Activated naive CD4-positive, alpha-beta T cell treated with anti-CD3 and anti-CD28 coated beads for 36 hours (primary cell): ENCODE measurements around the gene ROCK2. TPM values are rescaled to one million over a fixed set of nuclear protein-coding genes. Genes with fewer than 3 reads are reported as not detected.
"Not testable (repeated sequence)": the region's sequence is repeated elsewhere in the genome, so short reads cannot be mapped to it uniquely, and the experiment has no call there.

ENCODE experiments used
- CTCF ChIA-PET: fragments of 350-600 bp; sonication (Branson Sonifier 250); formaldehyde crosslinking; loops from one replicate; lab custom pipeline; 2021; ENCODE audit warnings: antibody characterized with exemption; lab: Charles Lee
- DNase-seq: peaks from one replicate; pipeline ENCODE4 v3.0.0-alpha.2; 2020
- H3K27ac Mint-ChIP-seq: one replicate; pipeline ENCODE4 v1.8.0; 2021; ENCODE audit warnings: mild to moderate bottlenecking, mixed read lengths
- H3K27me3 Mint-ChIP-seq: one replicate; pipeline ENCODE4 v1.8.0; 2021; ENCODE audit warnings: low read depth, mixed read lengths
- H3K36me3 Mint-ChIP-seq: one replicate; pipeline ENCODE4 v1.8.0; 2021; ENCODE audit warnings: low read depth, mixed read lengths
- H3K4me1 Mint-ChIP-seq: one replicate; pipeline ENCODE4 v1.8.0; 2021; ENCODE audit warnings: low read depth, mixed read lengths
- H3K4me3 Mint-ChIP-seq: one replicate; pipeline ENCODE4 v1.8.0; 2021; ENCODE audit warnings: mild to moderate bottlenecking, moderate library complexity, mixed read lengths
- H3K9me3 Mint-ChIP-seq: one replicate; pipeline ENCODE4 v1.8.0; 2021; ENCODE audit warnings: mixed read lengths
- intact Hi-C: fragments of 100-400 bp; cut with micrococcal nuclease; formaldehyde crosslinking; loops from one replicate; pipeline ENCODE4 v1.15.1; 2023
- total RNA-seq, 2 experiments: library from RNA; stranded (reverse); gene quantifications; one replicate each; pipeline ENCODE4 v1.2.3, GENCODE V29; 2021

The ROCK2 gene
- total RNA-seq, 2 experiments from 2014 or later: 8.4 to 9.4 TPM

DNA sequence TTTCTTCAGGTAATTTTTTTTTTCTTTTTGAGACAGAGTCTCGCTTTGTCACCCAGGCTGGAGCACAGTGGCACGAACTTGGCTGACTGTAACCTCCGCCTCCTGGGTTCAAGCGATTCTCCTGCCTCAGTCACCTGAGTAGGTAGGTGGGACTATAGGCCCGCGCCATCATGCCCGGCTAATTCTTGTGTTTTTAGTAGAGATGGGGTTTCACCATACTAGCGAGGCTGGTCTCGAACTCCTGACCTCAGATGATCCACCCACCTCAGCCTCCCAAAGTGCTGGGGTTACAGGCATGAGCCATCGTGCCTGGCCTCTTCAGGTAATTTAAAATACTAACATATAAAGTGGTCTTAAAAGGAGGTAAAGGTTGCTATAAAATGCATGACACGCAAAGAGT lies 113.2 kb downstream of the ROCK2 start:
- not testable (repeated sequence) for H3K9me3 Mint-ChIP-seq, H3K27ac Mint-ChIP-seq, H3K36me3 Mint-ChIP-seq, DNase-seq, H3K4me1 Mint-ChIP-seq, H3K4me3 Mint-ChIP-seq, H3K27me3 Mint-ChIP-seq
- intact Hi-C loops: loop anchor here (10.0 kb wide), 1 partner anchor 184 kb away; no protein-coding TSS in a partner anchor
- CTCF ChIA-PET: interaction anchor here (0.7 kb wide), 2 partner anchors 10 to 62 kb away, joined by 5 read pairs; no protein-coding TSS in a partner anchor

GRCh38 chr2:11228692-11229091 lies 115.7 kb downstream of the ROCK2 start:
- no peaks in the 10 kb centered on the region for H3K9me3 Mint-ChIP-seq
- H3K27me3 Mint-ChIP-seq: no peaks in the 10 kb centered on the region
- H3K36me3 Mint-ChIP-seq: peaks cover 1% of the 10 kb centered on the region
- no peak overlapping the region for H3K4me3 Mint-ChIP-seq
- no peak for DNase-seq
- intact Hi-C loops: no loop called here
- H3K4me1 Mint-ChIP-seq: no peaks in the 10 kb centered on the region
- CTCF ChIA-PET: interaction anchor here (1.2 to 1.6 kb wide), 2 partner anchors 22 to 356 kb away, joined by 3 to 4 read pairs; no protein-coding TSS in a partner anchor
- no peak overlapping the region for H3K27ac Mint-ChIP-seq

GRCh38 chr2:11227595-11227994 lies 116.8 kb downstream of the ROCK2 start:
- Mint-ChIP-seq H3K27me3 (no peaks in the 10 kb centered on the region), H3K27ac (no peak overlapping the region), H3K4me1 (no peaks in the 10 kb centered on the region), H3K9me3 (no peaks in the 10 kb centered on the region), H3K4me3 (no peak overlapping the region), H3K36me3 (peaks cover 1% of the 10 kb centered on the region)
- intact Hi-C loops: no loop called here
- DNase-seq: no peak
- CTCF ChIA-PET: interaction anchor here (0.6 to 1.6 kb wide), 3 partner anchors 21 to 357 kb away, joined by 3 to 4 read pairs (median 4); a partner anchor contains a TSS

GRCh38 chr2:11224887-11225286 lies 119.5 kb downstream of the ROCK2 start:
- CTCF ChIA-PET: interaction anchor here (0.6 to 1.3 kb wide), 2 partner anchors 92 to 256 kb away, joined by 4 to 10 read pairs; a partner anchor contains a TSS
- Mint-ChIP-seq H3K4me1 (no peaks in the 10 kb centered on the region), H3K27ac (no peak overlapping the region), H3K4me3 (no peak overlapping the region), H3K36me3 (peaks cover 7% of the 10 kb centered on the region), H3K27me3 (no peaks in the 10 kb centered on the region), H3K9me3 (no peaks in the 10 kb centered on the region)
- no peak for DNase-seq
- intact Hi-C loops: no loop called here

GRCh38 chr2:11222845-11223244 lies 121.6 kb downstream of the ROCK2 start:
- Mint-ChIP-seq H3K27me3 (no peaks in the 10 kb centered on the region), H3K9me3 (no peaks in the 10 kb centered on the region), H3K27ac (no peak overlapping the region), H3K36me3 (peaks cover 10% of the 10 kb centered on the region), H3K4me3 (no peak overlapping the region), H3K4me1 (no peaks in the 10 kb centered on the region)
- no peak for DNase-seq
- intact Hi-C loops: no loop called here
- CTCF ChIA-PET: no interaction called here

- DNase-seq: no peak
- intact Hi-C loops: no loop called here
- CTCF ChIA-PET: interaction anchor here (0.9 kb wide), 1 partner anchor 201 kb away, joined by 3 read pairs; no protein-coding TSS in a partner anchor
- Mint-ChIP-seq H3K4me1 (no peaks in the 10 kb centered on the region), H3K36me3 (peaks cover 10% of the 10 kb centered on the region), H3K27me3 (no peaks in the 10 kb centered on the region), H3K27ac (peak overlapping the region; percentile 15), H3K9me3 (no peaks in the 10 kb centered on the region), H3K4me3 (no peak overlapping the region)
Observed at GRCh38 chr2:11220445-11220844, 124.0 kb downstream of the ROCK2 start.

GRCh38 chr2:11215407-11215806 lies 129.0 kb downstream of the ROCK2 start:
- H3K36me3 Mint-ChIP-seq: peaks cover 11% of the 10 kb centered on the region
- intact Hi-C loops: no loop called here
- no peaks in the 10 kb centered on the region for H3K9me3 Mint-ChIP-seq
- no peak for DNase-seq
- H3K4me3 Mint-ChIP-seq: no peak overlapping the region
- no peaks in the 10 kb centered on the region for H3K27me3 Mint-ChIP-seq
- no peaks in the 10 kb centered on the region for H3K4me1 Mint-ChIP-seq
- CTCF ChIA-PET: interaction anchor here (1.0 kb wide), 1 partner anchor 8 kb away, joined by 3 read pairs; no protein-coding TSS in a partner anchor
- H3K27ac Mint-ChIP-seq: no peak overlapping the region

DNA sequence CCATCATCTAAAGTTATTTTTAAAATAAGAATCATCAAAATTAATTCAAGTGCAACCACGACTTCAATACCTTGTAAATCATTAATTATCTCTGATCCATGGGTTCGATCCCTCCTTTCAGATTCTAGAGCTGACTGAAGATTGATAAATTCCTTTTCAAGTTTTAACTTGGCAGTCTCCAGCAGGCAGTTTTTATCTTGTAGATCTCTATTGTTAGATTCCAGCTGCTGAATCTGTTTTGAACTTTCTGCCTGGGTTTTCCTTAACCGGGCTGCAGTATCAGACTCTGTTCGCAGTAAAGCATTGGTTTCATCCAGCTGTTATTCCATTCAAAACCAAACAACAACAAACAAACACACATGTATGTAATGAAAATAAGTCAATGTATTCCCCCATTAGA lies 129.7 kb downstream of the ROCK2 start:
- no peaks in the 10 kb centered on the region for H3K27me3 Mint-ChIP-seq
- H3K36me3 Mint-ChIP-seq: peaks cover 9% of the 10 kb centered on the region
- no peaks in the 10 kb centered on the region for H3K4me1 Mint-ChIP-seq
- CTCF ChIA-PET: no interaction called here
- no peak for DNase-seq
- H3K9me3 Mint-ChIP-seq: no peaks in the 10 kb centered on the region
- no peak overlapping the region for H3K4me3 Mint-ChIP-seq
- intact Hi-C loops: no loop called here
- H3K27ac Mint-ChIP-seq: no peak overlapping the region

- no peaks in the 10 kb centered on the region for H3K27me3 Mint-ChIP-seq
- DNase-seq: no peak
- peaks cover 6% of the 10 kb centered on the region for H3K36me3 Mint-ChIP-seq
- H3K4me3 Mint-ChIP-seq: no peak overlapping the region
- H3K4me1 Mint-ChIP-seq: no peaks in the 10 kb centered on the region
- intact Hi-C loops: no loop called here
- no peaks in the 10 kb centered on the region for H3K9me3 Mint-ChIP-seq
- CTCF ChIA-PET: no interaction called here
- H3K27ac Mint-ChIP-seq: no peak overlapping the region
Observed at GRCh38 chr2:11213975-11214374, 130.5 kb downstream of the ROCK2 start.

GRCh38 chr2:11213090-11213638 lies 131.3 kb downstream of the ROCK2 start:
- no peaks in the 10 kb centered on the region for H3K9me3 Mint-ChIP-seq
- CTCF ChIA-PET: no interaction called here
- no peak for DNase-seq
- intact Hi-C loops: no loop called here
- no peaks in the 10 kb centered on the region for H3K27me3 Mint-ChIP-seq
- H3K4me1 Mint-ChIP-seq: no peaks in the 10 kb centered on the region
- peaks cover 6% of the 10 kb centered on the region for H3K36me3 Mint-ChIP-seq
- no peak overlapping the region for H3K27ac Mint-ChIP-seq
- no peak overlapping the region for H3K4me3 Mint-ChIP-seq

- Mint-ChIP-seq H3K27ac (no peak overlapping the region), H3K27me3 (no peaks in the 10 kb centered on the region), H3K4me1 (no peaks in the 10 kb centered on the region), H3K4me3 (no peak overlapping the region), H3K9me3 (no peaks in the 10 kb centered on the region), H3K36me3 (peaks cover 6% of the 10 kb centered on the region)
- DNase-seq: no peak
- intact Hi-C loops: no loop called here
- CTCF ChIA-PET: interaction anchor here (0.6 kb wide), 1 partner anchor 552 kb away, joined by 3 read pairs; no protein-coding TSS in a partner anchor
Observed at GRCh38 chr2:11212645-11213044, 131.8 kb downstream of the ROCK2 start.

DNA sequence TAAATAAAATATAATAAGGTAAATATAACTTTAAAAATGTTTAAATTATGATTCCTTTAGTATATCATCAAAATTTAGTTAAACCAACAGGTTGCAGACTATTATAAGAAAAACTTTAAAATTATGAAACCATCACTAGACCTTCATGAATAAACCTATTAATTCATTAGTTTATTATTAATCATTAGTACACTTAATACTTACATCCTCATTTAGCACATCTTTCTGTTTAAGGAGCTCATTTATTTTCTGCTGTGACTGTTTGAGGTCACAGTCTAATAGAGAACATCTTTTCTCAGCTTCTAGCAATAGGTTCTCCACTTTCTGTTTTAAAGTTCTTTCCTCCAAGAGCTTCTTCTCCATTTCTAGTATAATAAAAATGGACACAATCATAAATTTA lies 136.4 kb downstream of the ROCK2 start:
- CTCF ChIA-PET: interaction anchor here (2.4 kb wide), 1 partner anchor 75 kb away, joined by 10 read pairs; a partner anchor contains a TSS
- peaks cover 8% of the 10 kb centered on the region for H3K36me3 Mint-ChIP-seq

DNA sequence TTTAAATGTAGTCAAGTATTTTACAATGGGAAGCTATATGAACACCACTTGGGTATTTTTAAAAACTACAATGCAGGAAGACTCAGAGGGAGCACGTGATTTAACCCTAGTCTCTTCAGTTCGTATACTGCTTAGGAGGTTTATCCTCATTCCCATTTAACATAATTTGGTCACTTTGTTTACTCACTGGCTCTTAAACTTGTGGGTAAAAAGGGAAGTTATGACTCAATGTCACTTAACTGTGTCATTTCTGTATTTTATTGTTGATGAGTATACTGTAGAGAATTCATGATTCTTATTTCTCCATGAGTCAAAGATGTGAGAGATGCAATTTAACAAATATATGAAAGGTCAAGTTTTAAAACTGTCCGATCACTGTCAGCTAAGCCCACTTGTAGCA lies 141.0 kb downstream of the ROCK2 start:
- CTCF ChIA-PET: interaction anchor here (1.3 kb wide), 1 partner anchor 70 kb away, joined by 3 read pairs; a partner anchor contains a TSS
- H3K27me3 Mint-ChIP-seq: no peaks in the 10 kb centered on the region
- DNase-seq: no peak
- peaks cover 9% of the 10 kb centered on the region for H3K4me1 Mint-ChIP-seq
- peaks cover 8% of the 10 kb centered on the region for H3K36me3 Mint-ChIP-seq
- no peak overlapping the region for H3K27ac Mint-ChIP-seq
- H3K9me3 Mint-ChIP-seq: no peaks in the 10 kb centered on the region
- no peak overlapping the region for H3K4me3 Mint-ChIP-seq
- intact Hi-C loops: no loop called here

More for the DNA sequence above, 136.4 kb downstream of the ROCK2 start:
- Mint-ChIP-seq H3K27ac (no peak overlapping the region), H3K4me3 (no peak overlapping the region), H3K4me1 (peaks cover 9% of the 10 kb centered on the region), H3K27me3 (no peaks in the 10 kb centered on the region), H3K9me3 (no peaks in the 10 kb centered on the region)
- no peak for DNase-seq
- intact Hi-C loops: no loop called here
